Kidney epithelial cell (primary cell): ENCODE results near the gene BCAS4. TPM values are rescaled to one million over a fixed set of nuclear protein-coding genes. Genes with fewer than 3 reads are reported as not detected.

Experiments
- DNase-seq: peaks from one replicate; pipeline ENCODE4 v3.0.0-alpha.2; 2010; ENCODE audit warnings: low read depth
- H3K27me3 ChIP-seq: 2 replicates; pipeline ENCODE4 v1.6.0; 2011; ENCODE audit warnings: low read length; ENCODE audit not compliant: control insufficient read depth, insufficient read depth
- H3K36me3 ChIP-seq: 2 replicates; pipeline ENCODE4 v1.5.1; 2011; ENCODE audit warnings: low read length; ENCODE audit not compliant: control insufficient read depth, insufficient read depth
- H3K4me3 ChIP-seq: 2 replicates; pipeline ENCODE4 v1.5.1; 2011; ENCODE audit warnings: low read depth, mild to moderate bottlenecking, control low read depth, low read length
- CTCF ChIP-seq: IDR thresholded peaks from 2 replicates; pipeline ENCODE4 v1.5.1; 2011; ENCODE audit warnings: mild to moderate bottlenecking, moderate library complexity, low read length, control low read depth, inconsistent platforms; ENCODE audit not compliant: insufficient read depth, poor library complexity, severe bottlenecking
- total RNA-seq: library from RNA; depleted of rRNA; stranded (reverse); fragments of >200 nt; gene quantifications from 2 replicates; pipeline ENCODE4 v1.2.3, GENCODE V29; 2015

BCAS4 gene
- total RNA-seq, 1 donor from 2014 or later: 28.0 TPM

- H3K4me3 ChIP-seq: no peak overlapping the region
- TF ChIP-seq CTCF: no peak
These were observed 42.9 kb downstream of the BCAS4 start for GRCh38 chr20:50837532-50838321.

GRCh38 chr20:50838322-50838625 lies 43.4 kb downstream of the BCAS4 start:
- no peak for TF ChIP-seq CTCF

More at GRCh38 chr20:50837532-50838321, 42.9 kb downstream of the BCAS4 start:
- no peak for DNase-seq
- no peaks in the 10 kb centered on the region for H3K27me3 ChIP-seq
- H3K36me3 ChIP-seq: peaks cover 1% of the 10 kb centered on the region

GRCh38 chr20:50838707-50839385 lies 44.0 kb downstream of the BCAS4 start:
- no peak for DNase-seq
- TF ChIP-seq CTCF: no peak
- Histone ChIP-seq H3K27me3 (no peaks in the 10 kb centered on the region), H3K4me3 (no peak overlapping the region), H3K36me3 (no peaks in the 10 kb centered on the region)

More at GRCh38 chr20:50838322-50838625, 43.4 kb downstream of the BCAS4 start:
- DNase-seq: no peak
- H3K36me3 ChIP-seq: no peaks in the 10 kb centered on the region
- H3K4me3 ChIP-seq: no peak overlapping the region
- no peaks in the 10 kb centered on the region for H3K27me3 ChIP-seq

GRCh38 chr20:50842821-50843220 lies 48.0 kb downstream of the BCAS4 start:
- TF ChIP-seq CTCF: no peak
- no peaks in the 10 kb centered on the region for H3K27me3 ChIP-seq
- H3K4me3 ChIP-seq: no peak overlapping the region

GRCh38 chr20:50843331-50844276 lies 48.7 kb downstream of the BCAS4 start:
- TF ChIP-seq CTCF: no peak
- Histone ChIP-seq H3K4me3 (no peak overlapping the region), H3K27me3 (no peaks in the 10 kb centered on the region), H3K36me3 (no peaks in the 10 kb centered on the region)
- no peak for DNase-seq

More at GRCh38 chr20:50842821-50843220, 48.0 kb downstream of the BCAS4 start:
- no peak for DNase-seq
- H3K36me3 ChIP-seq: no peaks in the 10 kb centered on the region
